KBM-7 (cell line): ENCODE data around the gene ASB4.

Experiments used
- DNase-seq: peaks from one replicate; pipeline ENCODE4 v3.0.0-alpha.2; 2015
- in situ Hi-C: fragments of 300-500 bp; cut with MboI; formaldehyde crosslinking; loops from 2 replicates; pipeline ENCODE4 v1.14.3; 2020; ENCODE audit warnings: low sequenced_read_pairs, low pct_unique_long_range_greater_than_20kb, mixed read lengths

Gene ASB4

DNA sequence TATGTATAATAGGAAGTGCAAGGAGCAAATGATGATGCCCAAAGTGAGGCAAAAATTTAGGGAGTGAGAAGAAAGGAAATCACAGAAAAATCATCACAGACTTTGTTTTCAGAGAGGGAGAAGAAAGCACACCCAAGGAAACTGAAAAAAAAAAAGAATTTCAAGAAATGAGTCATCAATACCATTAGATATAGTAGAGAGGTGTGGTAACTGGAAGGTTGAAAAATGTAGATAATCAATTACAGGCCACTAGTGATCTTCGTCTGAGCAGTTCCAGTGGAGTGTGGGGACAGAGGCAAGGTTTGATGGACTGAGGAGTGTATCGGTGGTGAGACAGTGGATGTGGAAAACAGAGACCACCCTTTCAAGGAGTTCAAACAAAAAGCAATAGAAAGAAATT is 31.7 kb downstream of the ASB4 start:
- in situ Hi-C loops: no loop called here

GRCh38 chr7:95517870-95518269 is 32.1 kb downstream of the ASB4 start:
- DNase-seq: no peak
- in situ Hi-C loops: no loop called here

More for the DNA sequence above, 31.7 kb downstream of the ASB4 start:
- no peak for DNase-seq

DNA sequence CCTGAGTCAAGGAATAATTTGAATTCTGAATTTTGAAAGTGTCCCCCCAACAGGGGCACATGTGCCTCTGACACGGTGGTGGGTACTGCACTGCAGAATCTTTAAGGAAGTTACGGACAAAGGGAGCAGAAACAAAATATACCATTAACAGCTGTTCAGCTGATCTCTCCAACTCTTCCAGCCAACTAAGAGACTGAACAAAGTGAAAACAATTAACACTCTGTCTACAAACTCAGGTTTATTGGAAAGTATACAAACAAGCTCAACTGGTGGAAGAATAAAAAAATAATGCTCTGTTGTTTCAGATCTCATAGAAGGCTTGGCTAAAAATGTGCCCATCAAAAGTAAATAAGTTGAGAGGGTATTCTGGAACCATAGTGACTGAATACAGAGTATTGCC is 34.4 kb downstream of the ASB4 start:
- in situ Hi-C loops: no loop called here

DNA sequence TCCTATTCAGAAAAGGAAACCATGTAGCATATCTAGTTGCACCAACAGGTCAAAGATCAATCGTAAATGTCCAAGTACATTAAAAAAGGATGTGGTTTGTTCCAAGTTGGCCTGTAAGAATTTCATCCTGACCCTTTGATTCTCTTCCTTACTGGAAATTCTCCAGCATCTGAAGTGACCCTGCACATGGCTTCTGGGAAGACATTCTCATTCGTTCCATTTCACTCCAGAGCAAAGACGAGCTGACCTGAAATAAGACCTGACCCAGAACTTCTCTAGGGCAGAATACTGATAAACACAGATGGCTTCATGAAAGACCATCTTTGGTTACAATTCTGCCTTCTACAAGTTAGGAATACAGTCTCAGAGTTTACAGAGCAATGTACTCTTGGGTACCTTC is 39.8 kb downstream of the ASB4 start:
- DNase-seq: no peak
- in situ Hi-C loops: no loop called here

More for the DNA sequence above, 34.4 kb downstream of the ASB4 start:
- no peak for DNase-seq

- DNase-seq: no peak
- in situ Hi-C loops: no loop called here
Measured at GRCh38 chr7:95526128-95526738, 40.5 kb downstream of the ASB4 start.

DNA sequence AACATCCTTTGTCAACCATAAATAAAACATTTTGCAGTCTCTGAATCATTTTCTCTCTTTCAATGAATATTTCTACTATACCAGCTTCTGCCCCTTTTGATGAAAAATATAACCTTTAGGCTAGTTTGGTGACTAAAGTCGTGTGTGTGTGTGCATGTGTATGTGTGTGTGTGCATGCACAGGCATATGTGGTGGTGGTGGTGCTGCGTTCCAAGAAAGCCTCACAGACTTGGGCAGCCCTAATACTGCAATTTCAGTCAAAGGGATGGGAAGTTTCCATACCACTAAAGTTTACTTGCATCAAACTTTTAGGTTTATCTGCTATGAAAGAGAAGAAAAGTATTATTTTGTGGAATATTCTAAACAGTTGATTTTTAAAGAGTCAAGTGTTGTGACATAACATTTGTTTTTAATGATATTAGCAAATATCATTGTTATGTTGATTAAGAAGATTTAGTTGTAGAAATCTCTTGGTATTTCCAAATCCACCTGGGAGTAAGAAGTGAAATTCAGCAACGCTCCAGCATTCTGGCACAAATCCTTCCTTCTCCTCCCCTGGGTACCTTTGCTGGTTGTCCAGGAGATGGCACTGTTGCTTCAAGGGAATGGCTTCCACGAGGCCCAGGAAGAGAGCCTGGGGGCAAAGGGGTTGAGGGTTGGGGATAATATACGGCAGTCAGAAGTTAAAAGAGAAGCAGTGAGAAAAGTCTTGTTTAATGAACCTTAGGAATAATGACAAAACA is 41.5 kb downstream of the ASB4 start:
- in situ Hi-C loops: no loop called here
- peak; percentile 43 for DNase-seq

DNA sequence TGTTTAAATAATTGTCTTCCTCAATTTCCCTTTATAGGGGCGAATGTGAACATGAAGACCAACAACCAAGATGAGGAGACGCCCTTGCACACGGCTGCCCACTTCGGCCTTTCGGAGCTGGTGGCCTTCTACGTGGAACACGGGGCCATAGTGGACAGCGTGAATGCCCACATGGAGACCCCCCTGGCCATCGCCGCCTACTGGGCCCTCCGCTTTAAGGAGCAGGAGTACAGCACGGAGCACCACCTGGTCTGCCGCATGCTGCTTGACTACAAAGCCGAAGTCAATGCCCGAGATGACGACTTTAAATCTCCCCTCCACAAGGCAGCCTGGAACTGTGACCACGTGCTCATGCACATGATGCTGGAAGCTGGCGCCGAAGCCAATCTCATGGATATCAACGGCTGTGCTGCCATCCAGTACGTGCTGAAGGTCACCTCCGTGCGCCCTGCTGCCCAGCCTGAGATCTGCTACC is 42.1 kb downstream of the ASB4 start:
- in situ Hi-C loops: no loop called here
- no peak for DNase-seq

GRCh38 chr7:95529701-95530100 is 44.0 kb downstream of the ASB4 start:
- in situ Hi-C loops: loop anchor here (10.0 kb wide), 1 partner anchor 165 kb away; no protein-coding TSS in a partner anchor
- DNase-seq: no peak

DNA sequence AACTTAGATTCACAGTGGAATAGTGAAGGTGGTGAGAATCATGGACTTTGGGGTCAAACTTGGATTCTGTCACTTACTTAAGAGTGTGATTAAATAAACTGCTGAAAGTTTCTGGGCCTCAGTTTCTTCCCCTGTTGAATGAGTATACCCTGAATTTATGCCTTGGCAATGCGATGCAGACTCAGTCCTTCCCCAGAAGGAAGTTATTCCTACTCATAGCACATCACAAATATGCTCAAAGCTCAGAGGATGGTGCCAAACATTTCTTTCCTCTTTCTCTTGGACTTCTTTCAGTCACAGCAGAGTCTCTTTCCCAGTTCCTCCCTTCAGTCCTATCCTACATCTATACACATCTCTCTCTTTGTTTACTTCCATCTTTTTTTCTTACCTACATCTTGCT is 45.1 kb downstream of the ASB4 start:
- in situ Hi-C loops: loop anchor here (10.0 kb wide), 1 partner anchor 164 kb away; no protein-coding TSS in a partner anchor
- DNase-seq: no peak

- in situ Hi-C loops: loop anchor here (10.0 kb wide), 1 partner anchor 163 kb away; no protein-coding TSS in a partner anchor
- DNase-seq: no peak
Measured at GRCh38 chr7:95531605-95532219, 46.0 kb downstream of the ASB4 start.

- in situ Hi-C loops: loop anchor here (10.0 kb wide), 1 partner anchor 160 kb away; no protein-coding TSS in a partner anchor
- no peak for DNase-seq
Measured at GRCh38 chr7:95534796-95535195, 49.1 kb downstream of the ASB4 start.

DNA sequence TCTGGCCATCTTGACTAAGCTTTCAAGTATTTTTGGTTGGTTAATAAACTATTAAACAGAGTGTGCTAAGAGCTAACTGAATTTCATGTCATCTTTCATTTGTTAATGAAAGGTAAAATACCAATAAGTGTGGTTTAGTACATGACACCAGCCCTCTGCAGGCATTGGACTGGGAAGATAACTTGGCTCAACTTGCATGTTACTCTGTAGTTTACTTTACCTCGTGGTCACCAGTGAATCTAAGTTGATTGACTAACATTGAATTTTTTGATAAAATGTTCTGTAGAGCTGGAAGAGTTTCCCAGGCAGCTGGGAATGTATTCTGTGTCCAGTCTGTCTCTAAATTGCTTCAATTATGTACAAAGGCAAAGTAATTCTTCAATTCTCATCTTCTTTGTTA is 49.9 kb downstream of the ASB4 start:
- in situ Hi-C loops: loop anchor here (10.0 kb wide), 1 partner anchor 159 kb away; no protein-coding TSS in a partner anchor
- no peak for DNase-seq

DNA sequence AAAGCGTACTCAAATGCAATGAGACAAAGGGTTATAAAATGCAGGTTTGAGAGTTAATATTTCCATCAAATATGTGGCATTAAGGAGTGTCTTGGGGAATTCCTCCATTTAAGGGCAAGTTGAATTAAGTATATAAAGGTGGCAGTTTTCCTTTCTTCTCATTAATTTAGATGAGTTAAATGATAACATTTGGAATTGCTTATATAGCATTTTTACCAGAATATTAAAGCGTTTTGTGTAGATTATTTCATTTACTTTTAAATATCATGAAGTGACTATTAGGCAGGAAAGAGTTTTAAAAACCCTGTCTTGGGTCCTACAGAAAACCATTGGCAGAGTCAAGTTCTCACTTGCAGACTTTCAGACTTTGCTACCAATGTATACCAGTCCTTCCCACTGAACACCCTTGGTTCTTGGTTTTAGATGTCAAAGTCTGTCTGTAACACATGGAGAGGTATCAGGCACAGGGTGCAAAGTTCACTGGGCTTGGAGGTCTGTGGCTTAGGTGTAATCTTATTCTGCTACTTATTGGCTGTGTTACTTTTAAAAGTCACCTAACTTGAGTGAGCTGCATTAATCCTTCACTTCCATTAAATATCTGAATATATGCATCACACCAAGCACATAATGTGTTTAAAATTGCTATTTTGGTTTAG is 51.0 kb downstream of the ASB4 start:
- no peak for DNase-seq
- in situ Hi-C loops: loop anchor here (10.0 kb wide), 1 partner anchor 158 kb away; no protein-coding TSS in a partner anchor

DNA sequence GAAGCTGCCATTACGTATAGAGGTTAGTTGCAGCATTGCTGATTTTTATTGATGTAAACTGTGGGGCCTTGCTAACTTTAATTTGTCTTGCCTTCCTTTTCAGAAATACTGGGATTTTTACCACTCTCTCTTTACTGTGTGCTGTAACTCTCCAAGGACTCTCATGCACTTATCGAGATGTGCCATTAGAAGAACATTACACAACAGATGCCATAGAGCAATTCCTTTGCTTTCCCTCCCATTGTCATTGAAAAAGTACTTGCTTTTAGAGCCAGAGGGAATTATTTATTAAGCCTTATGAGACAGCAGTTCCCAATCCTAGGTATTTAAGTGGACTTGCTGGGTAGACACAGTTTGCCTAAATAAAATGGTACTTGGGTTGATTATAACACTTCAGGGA is 51.7 kb downstream of the ASB4 start:
- no peak for DNase-seq
- in situ Hi-C loops: loop anchor here (10.0 kb wide), 1 partner anchor 157 kb away; no protein-coding TSS in a partner anchor

DNA sequence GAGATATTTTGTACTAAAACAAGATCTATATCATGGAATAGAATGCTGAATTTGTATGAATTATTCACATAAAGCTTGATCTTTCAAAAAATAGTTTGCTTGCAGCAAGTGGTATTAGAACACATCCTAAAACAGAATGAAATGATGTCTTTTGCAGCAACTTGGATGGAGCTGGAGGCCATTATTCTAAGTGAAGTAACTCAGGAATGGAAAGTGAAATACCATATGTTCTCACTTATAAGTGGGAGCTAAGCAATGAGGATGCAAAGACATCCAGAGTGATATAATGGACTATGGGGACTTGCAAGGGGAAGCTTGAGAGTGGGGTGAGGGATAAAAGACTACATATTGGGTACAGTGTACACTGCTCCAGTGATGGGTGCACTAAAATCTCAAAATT is 53.7 kb downstream of the ASB4 start:
- DNase-seq: no peak
- in situ Hi-C loops: loop anchor here (10.0 kb wide), 1 partner anchor 155 kb away; no protein-coding TSS in a partner anchor

- in situ Hi-C loops: no loop called here
- DNase-seq: no peak
Measured at GRCh38 chr7:95540366-95540765, 54.6 kb downstream of the ASB4 start.

- DNase-seq: no peak
- in situ Hi-C loops: no loop called here
Measured at GRCh38 chr7:95543312-95543711, 57.6 kb downstream of the ASB4 start.

DNA sequence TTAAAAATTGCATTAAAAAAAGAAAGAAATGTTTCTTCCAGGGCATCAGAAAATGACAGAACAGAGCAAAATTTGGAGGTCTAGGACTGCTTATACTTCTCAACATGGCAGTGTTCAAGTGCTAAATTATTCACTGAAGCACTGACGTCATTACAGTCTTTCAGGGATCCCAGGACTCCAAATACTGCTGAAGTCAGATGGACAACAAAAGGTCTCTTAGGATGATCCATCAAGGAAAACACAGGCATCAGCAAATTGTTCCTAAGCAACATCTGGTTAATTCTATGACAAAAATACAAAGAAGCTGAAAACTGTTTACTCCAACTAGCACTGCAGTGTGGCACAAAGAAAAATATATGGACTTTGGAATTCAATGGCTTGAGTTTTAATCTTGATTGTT is 58.4 kb downstream of the ASB4 start:
- no peak for DNase-seq
- in situ Hi-C loops: no loop called here

- peak; percentile 7 for DNase-seq
- in situ Hi-C loops: no loop called here
Measured at GRCh38 chr7:95545007-95545615, 59.4 kb downstream of the ASB4 start.
